ENCODE results near the gene PRR5L.
"Not testable (repeated sequence)": the region's sequence is repeated elsewhere in the genome, so short reads cannot be mapped to it uniquely, and the experiment has no call there.

The PRR5L gene

DNA sequence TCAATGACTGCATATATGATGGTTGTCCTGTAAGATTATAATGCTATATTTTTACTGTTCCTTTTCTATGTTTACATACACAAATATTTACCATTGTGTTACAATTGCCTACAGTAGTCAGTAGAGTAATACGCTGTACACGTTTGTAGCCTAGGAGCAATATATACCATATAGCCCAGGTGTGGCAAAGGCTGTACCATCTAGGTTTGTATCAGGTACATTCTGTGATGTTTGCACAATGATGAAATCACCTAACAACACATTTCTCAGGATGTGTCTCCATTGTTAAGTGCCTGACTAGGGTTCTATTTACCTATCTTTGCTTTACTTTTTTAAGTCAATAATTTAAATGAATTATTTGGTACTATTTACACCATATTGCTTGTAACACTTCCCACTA lies 21.9 kb downstream of the PRR5L start:
- DNase-seq (ENCODE audit: extremely low spot score, insufficient read length, low read depth) (no peak), FAIRE-seq (no peak)

DNA sequence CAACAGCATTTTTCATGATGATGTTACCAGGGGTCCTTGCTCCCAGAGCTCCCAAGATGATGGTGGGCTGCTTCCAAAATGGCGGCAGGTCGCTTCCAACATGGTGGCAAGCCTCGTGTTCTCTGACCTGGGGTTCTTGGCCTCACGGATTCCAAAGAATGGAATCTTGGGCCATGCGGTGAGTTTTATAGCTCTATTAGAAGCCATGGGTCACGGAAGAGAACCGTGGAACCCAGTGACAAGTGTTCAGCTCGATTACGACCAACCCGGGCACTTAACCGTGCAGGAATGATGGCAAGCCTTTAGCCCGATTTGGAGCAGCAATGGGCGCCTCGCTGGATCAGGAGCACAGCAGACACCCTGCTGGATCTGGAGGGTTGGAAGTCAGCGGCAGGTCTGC lies 28.9 kb downstream of the PRR5L start:
- FAIRE-seq; DNase-seq (ENCODE audit: extremely low spot score, insufficient read length, low read depth): not testable (repeated sequence)

DNA sequence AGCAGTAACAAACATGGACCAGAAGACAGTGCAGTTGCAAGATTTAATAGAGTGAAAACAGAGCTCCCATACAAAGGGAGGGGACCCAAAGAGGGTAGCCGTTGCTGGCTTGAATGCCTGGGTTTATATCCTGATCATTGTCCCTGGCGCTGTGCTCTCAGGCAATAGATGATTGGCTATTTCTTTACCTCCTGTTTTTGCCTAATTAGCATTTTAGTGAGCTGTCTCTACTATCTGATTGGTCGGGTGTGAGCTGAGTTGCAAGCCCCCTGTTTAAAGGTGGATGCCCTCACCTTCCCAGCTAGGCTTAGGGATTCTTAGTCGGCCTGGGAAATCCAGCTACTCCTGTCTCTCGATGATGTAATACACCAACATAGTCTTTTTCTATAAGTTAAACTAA lies 29.3 kb downstream of the PRR5L start:
- not testable (repeated sequence) for DNase-seq (ENCODE audit: extremely low spot score, insufficient read length, low read depth); FAIRE-seq

DNA sequence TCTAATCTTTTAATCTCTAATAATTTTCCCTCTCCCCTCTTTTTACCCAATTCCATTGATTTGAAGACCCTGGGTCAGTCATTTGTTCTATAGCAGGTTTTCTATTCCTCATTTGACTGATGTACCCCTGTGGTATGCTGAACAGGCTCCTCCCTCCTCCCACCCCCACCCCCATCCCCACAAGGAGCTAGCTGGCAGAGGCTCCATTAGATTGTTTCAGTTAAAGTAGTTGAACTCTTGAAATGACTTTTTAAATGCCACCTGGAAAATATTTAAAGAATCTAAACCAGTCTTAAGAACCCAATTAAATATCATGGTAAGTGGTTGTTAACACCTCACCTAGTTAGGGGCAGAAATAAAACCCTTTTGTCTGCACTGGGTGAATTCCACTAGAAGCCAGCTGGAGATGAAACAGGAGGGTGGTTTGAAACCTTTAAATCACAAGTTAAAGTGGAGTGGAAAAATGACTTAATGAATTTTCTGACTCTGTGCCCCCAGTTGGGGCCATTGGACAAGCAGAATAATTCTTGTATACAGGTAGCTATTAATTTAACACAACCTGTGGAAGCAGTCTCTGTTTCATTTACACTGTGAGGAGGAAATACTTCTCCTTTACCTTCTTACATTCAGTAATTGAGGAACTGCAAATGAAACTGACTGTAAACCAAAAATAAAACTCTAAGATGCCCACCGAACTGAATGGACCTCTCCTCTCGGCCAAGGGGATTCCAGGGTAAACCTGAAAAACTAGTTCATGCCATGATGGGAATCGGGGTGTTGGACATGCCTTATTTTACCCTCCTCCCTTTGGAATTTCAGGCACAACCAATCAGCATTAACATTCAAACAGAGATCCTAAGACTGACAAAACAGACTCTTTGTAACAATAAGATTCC lies 30.7 kb downstream of the PRR5L start:
- peak; percentile 63 for FAIRE-seq

DNA sequence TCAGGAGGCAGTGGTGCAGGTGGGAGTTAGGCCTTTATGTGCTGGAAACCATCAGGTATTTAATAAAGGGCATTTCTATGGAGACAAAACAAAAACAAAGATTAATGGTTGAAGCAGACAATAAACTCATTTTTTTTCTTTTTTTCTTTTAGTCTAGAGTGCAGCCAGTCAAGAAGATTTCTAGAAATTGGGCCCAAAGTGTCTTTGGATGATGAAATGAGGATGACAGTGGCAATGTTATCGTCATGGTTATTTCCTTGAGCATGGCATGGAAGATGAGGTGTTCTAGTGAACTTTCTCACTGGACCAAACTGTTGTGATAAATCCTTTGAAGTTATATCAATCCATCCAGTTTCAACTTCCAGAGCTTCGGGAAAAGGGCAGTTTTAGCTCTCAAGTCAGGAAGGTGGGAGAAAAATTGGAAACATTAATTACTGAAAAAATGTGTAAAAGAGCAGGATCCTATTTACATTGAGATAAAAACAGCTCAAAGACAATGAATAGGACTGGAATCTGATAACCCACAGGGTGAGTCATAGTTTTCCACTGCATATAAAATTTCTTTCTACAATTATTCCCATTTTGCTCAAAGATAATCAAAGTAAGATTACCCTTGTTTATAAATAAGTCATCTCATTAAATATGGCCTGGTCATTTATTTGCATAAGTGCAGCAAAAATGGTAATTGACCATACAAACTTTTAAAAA lies 33.0 kb downstream of the PRR5L start:
- FAIRE-seq, result no peak

More for the DNA sequence above, 30.7 kb downstream of the PRR5L start:
- DNase-seq (ENCODE audit: extremely low spot score, insufficient read length, low read depth), result no peak

DNA sequence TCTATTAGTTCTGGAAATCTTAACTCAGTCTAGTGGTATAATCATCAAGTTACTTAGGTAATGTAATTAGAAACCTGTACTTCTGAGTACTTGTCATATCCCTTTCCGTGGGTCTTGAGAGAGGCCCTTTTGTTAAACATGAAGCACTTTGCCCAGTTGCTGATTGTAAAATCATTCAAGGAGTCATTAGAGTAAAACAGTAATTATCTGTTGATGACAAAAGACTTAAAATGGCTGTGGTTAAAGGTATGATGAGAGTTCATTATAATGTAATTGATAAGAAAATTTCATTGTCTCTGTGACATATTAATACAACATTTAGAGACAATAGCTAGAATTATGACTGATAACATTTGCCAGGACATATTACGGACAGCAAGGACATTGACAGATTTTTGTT lies 34.3 kb downstream of the PRR5L start:
- DNase-seq (ENCODE audit: extremely low spot score, insufficient read length, low read depth) (no peak), FAIRE-seq (no peak)

More for the DNA sequence above, 33.0 kb downstream of the PRR5L start:
- no peak for DNase-seq (ENCODE audit: extremely low spot score, insufficient read length, low read depth)

DNA sequence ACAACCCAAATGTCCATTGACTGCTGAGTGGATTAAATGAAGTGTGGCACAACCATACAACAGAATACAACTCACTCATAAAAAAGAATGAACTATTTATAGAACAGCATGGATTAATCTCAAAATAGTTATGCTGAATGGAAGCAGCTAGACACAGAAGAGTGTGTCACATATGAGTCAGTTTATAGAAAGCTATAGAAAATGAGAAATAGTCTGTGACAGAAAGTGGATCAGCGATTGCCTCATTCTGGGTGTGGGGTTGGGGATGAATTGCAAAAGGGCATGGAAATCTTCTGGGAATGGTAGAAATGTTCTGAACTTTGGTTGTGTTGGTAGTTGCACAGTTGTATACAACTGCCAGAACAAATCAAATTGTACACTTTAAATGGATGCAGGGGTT lies 37.4 kb downstream of the PRR5L start:
- DNase-seq (ENCODE audit: extremely low spot score, insufficient read length, low read depth) (no peak), FAIRE-seq (no peak)

DNA sequence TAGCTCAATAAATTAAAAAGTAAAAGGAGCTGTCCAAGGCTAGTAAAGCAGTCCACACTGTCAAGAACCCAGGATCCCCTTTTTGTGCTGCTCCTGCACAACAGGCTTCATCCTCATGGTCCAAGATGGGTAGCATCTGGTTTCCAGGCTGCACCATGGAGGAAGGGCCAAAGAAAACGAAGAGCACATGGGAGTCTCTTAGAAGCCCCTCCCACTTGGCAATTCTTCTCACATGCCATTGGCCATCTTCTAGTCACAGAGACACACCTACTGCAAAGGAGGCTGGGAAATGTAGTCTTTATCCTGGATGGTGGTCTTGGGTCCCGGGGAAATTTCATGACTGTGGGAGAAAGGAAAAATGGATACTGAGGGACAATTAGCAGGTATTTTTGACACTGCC lies 37.8 kb downstream of the PRR5L start:
- DNase-seq (ENCODE audit: extremely low spot score, insufficient read length, low read depth) (no peak), FAIRE-seq (no peak)

DNA sequence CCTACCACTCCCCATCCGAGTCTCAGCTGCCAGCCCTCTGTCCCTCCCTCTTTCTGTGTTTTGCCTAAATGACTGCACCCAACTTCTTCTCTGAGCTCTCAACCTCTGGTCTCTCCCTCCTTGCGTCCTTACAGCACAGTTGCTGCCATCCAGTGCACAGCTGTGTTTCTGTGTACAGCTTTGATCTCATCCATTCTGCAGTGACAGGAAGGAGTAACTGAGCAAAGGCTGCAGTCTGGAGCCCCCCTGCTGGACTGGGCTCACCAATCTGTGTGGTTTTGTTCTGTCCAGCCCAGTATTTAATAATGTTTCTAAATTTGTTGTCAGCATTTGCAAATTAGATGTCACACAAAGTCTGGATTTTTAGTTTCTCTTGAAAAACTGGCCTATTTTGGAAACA lies 43.8 kb downstream of the PRR5L start:
- FAIRE-seq, result no peak
- no peak for DNase-seq (ENCODE audit: extremely low spot score, insufficient read length, low read depth)

DNA sequence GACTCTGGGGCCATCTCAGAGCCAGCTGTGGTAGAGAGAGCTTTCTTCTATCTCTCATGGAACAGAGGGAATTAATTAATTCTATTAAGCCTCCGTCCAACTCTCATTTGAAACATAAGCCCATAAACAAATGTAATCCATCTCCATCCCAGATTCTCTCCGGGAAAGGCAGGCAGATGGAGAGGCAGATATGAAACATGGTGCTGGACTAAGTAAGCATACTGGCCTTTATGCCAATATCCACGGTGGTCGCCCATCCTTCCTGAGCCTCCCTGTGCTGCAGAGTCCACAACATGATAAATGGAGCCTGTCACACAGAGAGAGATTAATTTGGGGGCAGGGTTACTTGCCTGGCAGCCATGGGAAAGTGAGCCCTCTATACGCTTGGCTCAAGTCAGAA lies 44.8 kb downstream of the PRR5L start:
- FAIRE-seq, result no peak
- DNase-seq (ENCODE audit: extremely low spot score, insufficient read length, low read depth), result no peak

DNA sequence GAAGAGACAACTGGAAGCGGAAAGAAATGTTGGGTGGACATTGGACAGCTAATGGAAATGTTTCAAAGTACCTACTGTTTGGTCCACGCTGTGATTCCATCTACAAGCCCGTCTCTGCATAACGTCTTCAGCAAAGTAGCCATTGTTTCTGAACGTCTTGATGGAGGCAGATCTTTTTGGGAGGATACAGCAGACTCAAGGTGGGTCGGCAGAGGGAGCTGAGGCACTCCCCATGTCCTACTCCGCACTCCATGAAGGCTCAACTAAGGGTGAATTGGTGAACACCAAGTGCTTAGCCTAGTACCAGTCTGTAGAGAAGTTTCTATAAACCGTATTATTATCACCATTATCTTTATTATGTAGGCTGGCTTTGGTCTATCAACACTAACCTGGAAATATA lies 45.8 kb downstream of the PRR5L start:
- FAIRE-seq (no peak), DNase-seq (ENCODE audit: extremely low spot score, insufficient read length, low read depth) (no peak)

DNA sequence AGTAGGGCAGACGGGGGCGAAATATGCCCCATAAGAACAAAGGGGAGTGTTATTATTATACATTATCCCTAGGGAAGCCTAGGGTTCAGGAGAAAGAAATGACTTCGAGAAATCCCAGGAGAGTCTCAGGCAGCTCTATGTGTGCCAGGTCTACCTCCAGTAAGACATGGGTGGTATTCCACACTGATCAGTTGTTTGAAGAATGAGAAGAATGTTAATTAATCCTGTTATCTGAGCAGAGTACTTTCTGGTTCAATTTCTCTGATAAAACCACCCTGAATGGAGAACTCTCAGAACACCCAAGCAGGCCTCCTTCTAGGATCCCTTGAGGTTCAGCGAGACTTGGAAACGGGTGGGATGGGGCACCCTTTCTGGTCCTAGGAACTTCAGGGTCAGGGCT lies 46.2 kb downstream of the PRR5L start:
- FAIRE-seq, result no peak
- DNase-seq (ENCODE audit: extremely low spot score, insufficient read length, low read depth), result no peak

DNA sequence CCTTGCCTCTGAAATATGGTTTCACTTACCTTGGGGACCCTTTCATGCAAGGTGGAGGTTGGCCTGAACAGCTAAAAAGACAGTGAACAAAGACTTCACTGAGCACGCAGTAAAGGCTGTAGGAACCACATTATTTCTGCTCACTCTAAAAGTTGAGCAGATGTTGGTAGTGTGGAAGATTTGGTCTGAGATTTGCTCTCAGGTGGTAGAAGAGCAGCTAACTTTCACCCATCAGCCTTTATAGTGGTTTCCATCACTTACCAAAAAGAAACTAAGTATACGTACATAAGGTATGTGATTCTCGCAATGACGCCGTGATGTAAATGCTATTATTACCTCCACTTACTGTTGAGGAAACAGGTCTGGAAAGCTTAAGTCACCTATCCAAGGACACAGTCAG lies 47.3 kb downstream of the PRR5L start:
- FAIRE-seq, result no peak

DNA sequence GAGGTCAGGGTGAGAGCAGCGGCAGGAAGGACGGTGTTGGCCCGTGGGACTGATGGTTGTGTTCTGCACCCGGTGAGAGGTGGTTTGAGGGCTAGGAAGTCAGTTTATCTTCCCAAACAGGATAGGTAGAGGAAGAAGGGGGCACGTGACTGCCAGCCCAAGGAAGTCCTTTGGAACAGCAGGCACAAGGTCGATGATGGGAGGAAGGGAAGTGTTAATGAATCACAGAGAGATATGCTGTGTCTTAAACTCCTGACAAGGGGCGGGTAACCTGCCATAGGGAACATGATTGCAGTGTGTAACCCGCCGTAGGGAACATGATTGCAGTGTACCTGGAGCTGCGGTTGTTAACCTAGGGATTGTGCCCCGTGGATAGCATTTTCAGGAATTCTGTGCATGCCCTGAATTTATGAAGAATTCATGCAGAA lies 49.0 kb downstream of the PRR5L start:
- no peak for DNase-seq (ENCODE audit: extremely low spot score, insufficient read length, low read depth)
- no peak for FAIRE-seq

More for the DNA sequence above, 47.3 kb downstream of the PRR5L start:
- DNase-seq (ENCODE audit: extremely low spot score, insufficient read length, low read depth), result no peak

DNA sequence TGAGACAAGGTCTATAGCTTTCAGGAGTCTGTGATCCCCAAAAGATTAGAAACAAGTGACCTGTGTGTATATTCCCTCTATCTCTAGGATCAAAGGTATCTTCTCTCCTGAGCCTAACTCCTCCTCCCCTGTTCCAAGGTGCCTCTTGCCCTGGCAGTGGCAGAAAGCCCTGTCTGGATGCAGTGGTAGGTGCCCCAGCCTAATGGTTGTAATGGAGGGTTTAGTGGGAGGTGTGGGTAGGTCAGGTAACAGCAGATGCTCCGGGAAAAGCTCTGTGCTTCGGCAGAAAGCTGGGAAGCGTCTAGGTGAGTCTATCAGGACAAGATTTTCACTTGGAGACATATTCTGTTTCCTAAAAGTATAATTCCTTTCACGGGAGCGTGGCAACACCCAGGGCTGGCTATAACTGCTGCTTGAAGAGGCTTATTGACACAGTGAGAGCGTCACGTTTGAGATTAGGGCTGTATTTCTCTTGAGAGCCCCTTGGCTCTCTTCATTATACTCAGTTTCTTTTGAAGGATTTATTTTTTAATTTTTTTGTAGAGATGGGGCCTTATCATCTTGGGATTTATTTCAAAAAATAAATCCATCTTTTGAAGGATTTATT lies 49.5 kb downstream of the PRR5L start:
- FAIRE-seq, result no peak
- DNase-seq (ENCODE audit: extremely low spot score, insufficient read length, low read depth), result no peak

DNA sequence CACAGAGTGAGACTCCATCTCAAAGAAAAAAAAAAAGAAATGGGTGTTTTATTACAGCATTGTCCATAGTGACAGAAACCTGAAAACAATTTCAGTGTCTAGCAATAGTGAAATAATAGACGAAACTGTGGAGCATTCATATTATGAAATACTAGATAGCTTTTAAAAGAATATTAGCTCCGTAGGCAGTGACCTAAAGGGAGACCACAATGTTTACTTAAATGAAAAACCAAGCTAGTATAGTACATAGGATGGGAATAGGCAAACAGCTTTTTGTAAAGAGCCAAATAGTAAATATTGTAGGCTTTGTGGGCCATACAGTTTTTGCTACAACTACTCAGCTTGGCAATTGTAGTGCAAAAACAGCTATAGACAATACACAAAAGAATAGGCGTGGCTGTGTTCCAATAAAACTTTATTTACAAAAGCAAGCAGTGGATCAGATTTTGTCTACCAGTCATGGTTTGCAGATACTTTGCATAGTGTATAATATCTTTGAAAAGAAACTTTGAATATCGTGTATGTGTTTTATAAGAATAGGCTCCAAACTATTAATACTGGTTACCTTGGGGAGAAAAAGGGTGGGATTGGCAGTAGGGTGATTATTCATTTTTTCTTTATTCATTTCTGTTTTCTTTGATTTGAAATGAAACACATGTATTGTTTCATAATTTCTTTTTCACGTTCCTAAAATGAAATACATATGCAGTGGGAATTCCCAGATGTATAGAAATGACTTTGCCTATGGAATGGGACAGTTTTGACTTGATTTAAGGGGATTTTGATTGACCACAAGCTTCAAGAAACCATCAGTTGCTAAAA lies 50.7 kb downstream of the PRR5L start:
- no peak for FAIRE-seq
- no peak for DNase-seq (ENCODE audit: extremely low spot score, insufficient read length, low read depth)

DNA sequence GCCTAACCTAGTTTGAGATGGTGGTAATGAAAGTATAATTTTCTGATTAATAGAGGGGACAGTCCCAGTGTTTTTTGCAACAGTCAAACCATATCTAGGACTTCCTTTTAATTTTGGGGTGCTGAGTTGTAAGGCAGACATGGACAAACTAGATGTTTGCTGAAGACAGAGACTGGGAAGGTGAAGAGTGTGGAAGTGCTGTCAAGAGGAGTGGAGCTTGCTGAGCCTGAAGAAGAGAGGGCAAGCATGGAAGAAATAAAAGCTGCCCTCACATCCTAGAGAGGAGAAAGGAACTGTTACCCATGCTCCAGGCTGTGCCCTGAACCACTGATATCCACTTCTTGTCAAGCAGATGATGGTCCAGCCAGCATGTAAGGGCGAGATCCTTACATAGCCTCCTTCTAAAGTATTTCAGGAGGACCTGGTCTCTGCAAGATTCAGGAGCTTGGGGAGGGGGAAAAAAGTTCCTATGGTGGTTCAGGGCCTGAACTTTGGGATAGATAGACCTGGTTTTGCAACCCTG lies 51.4 kb downstream of the PRR5L start:
- FAIRE-seq (no peak), DNase-seq (ENCODE audit: extremely low spot score, insufficient read length, low read depth) (no peak)

DNA sequence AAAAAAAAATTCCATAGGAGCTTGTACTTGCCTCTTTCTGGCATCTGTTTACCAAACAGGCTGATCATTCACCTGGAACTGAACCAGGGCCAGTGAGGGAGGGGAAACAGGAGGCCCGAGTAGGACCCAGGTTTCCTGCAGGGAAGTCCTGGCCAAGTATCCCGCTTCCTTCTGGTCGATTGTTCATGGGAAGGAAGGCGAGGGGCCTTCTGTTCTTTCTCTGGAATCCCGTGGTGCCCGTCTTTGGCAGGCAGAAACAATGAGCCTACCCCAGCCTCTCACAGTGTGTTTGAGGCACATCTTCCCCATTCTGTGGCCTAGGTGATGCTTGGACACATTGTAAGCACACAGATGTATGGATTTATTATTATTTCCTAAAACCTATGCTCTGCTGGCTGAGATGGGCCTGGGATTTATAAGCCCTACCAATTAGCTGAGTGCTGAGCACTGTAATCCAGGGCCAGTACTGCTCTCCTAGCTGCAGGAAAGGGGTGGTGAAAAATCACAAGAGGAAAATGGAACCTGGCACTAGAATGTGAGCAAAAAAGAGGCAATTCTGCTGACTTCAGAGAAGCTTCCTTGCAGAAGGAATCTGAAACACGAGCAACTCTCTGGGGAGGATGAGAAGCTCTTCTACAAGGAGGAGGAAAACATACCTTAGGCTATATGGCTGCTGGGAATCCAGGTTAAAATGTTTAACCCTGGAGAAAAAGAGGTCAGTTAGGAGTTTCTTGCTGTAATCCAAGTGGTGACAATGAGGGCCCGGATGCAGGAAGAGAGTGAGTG lies 53.5 kb downstream of the PRR5L start:
- DNase-seq (ENCODE audit: extremely low spot score, insufficient read length, low read depth) (no peak), FAIRE-seq (no peak)

DNA sequence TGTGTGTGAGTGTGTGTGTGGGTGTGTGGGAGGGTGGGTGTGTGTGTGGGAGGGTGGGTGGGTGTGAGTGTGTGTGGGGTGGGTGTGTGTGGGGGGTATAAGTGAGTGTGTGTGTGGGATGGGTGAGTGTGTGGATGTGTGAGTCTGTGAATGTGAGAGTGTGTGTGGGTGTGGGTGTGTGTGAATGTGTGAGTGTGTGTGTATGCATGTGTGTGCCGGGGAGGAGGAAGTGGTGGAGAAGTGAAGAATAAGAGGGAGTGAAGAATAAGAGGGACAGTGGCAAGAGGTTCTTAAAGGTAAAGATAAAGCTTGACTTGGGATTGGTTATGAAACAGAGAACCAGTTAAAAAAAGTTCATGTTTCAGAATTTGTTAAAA lies 54.0 kb downstream of the PRR5L start:
- peak; percentile 39 for FAIRE-seq
- DNase-seq (ENCODE audit: extremely low spot score, insufficient read length, low read depth), result no peak
